ENCODE data around the gene NEAT1.

Gene NEAT1

GRCh38 chr11:65488273-65489034, 65.9 kb downstream of the NEAT1 start:
- H3K9me3 ChIP-seq (ENCODE audit: control insufficient read depth, low read length): no peaks in the 10 kb centered on the region
- peak overlapping the region; percentile 67 for H3K4me2 ChIP-seq (ENCODE audit: low read length, poor library complexity, severe bottlenecking)
- peak overlapping the region; percentile 1 to 65 for H3K4me3 ChIP-seq (ENCODE audit: insufficient read depth in 1 of 2, low read depth in 1 of 2, low read length in 2 of 2)
- peak overlapping the region; percentile 55 for H2AK5ac ChIP-seq (ENCODE audit: low read length, severe bottlenecking)
- H3K18ac ChIP-seq (ENCODE audit: low read depth in 1 of 2, low read length in 2 of 2): peak overlapping the region; percentile 92 to 100
- H3K27ac ChIP-seq (ENCODE audit: low read length, poor library complexity, severe bottlenecking): peak overlapping the region; percentile 93
- no peaks in the 10 kb centered on the region for H3K36me3 ChIP-seq (ENCODE audit: control insufficient read depth in 1 of 2, insufficient read depth in 2 of 2, low read depth in 1 of 2, low read length in 2 of 2)
- H3K27me3 ChIP-seq (ENCODE audit: control insufficient read depth in 1 of 2, insufficient read depth in 1 of 2, low read length in 2 of 2): no peaks in the 10 kb centered on the region
- peak overlapping the region; percentile 96 for H4K8ac ChIP-seq (ENCODE audit: low read length)
- H3K14ac ChIP-seq (ENCODE audit: low read length in 2 of 2): peak overlapping the region; percentile 60 to 96
- peaks cover 1% of the 10 kb centered on the region for H3K79me1 ChIP-seq (replicated peaks; ENCODE audit: low read length, poor library complexity, severe bottlenecking)
- peak; percentile 80 for DNase-seq
- H2BK120ac ChIP-seq (ENCODE audit: low read depth, low read length): peak overlapping the region; percentile 97
- H2AFZ ChIP-seq (ENCODE audit: low read depth, low read length): no peak overlapping the region
- peak overlapping the region; percentile 98 to 99 for H2BK12ac ChIP-seq (ENCODE audit: low read length in 2 of 2)
- peak overlapping the region; percentile 96 for H2BK5ac ChIP-seq (ENCODE audit: low read depth, low read length, poor library complexity, severe bottlenecking)
- peak overlapping the region; percentile 98 for H2BK15ac ChIP-seq (ENCODE audit: low read depth, poor library complexity, severe bottlenecking)
- peak overlapping the region; percentile 97 for H4K91ac ChIP-seq (ENCODE audit: low read length)
- peak overlapping the region; percentile 98 for H3K9ac ChIP-seq (ENCODE audit: low read length)
- peaks cover 61% of the 10 kb centered on the region for H3K4me1 ChIP-seq (ENCODE audit: control insufficient read depth, insufficient read depth, low read depth, low read length)
- H3K4ac ChIP-seq (ENCODE audit: low read depth in 1 of 2, low read length in 2 of 2): peak overlapping the region; percentile 94 to 99
- 19% methylated on average over 10 of the region's 10 CpGs for WGBS
- peak overlapping the region in 1 of 2 experiments; percentile 98 for H3K23ac ChIP-seq (ENCODE audit: low read length in 2 of 2)

DNA sequence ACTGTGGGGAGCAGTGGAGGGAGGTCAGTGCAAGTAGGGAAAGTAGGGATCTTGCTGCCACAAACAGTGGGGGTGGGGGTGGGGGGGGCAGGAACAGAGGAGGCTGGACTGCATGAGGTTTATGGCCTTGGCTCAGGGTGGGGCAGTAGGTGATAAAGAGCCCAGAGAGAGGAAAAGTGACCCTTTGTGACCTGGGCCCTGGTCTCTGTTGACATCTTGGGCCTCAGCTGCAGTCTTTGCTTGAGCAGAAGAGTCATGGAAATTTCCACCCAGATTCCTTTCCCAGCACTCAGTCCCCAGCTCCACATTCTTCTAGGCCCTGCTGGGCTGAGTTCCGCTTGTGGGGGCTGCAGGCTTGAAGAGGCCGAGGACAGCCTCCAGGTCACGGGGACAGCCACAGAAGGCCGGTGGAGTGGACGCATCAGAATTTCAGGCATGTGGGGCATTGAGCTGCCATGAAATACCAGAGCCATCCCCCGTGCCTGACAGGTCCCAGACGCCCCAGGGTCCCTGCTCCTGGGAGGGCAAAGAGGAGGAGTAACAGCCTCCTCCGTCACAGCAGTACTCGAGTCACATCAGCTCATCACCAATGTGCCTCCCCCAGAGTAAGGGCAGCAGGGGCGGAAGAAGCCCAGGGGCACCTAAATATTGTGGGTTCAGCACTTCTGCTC, 66.6 kb downstream of the NEAT1 start:
- Histone ChIP-seq H3K14ac (ENCODE audit: low read length in 2 of 2) (peak overlapping the region in 1 of 2 experiments; percentile 95), H3K4me3 (ENCODE audit: insufficient read depth in 1 of 2, low read depth in 1 of 2, low read length in 2 of 2) (peak overlapping the region in 1 of 2 experiments; percentile 38), H3K36me3 (ENCODE audit: control insufficient read depth in 1 of 2, insufficient read depth in 2 of 2, low read depth in 1 of 2, low read length in 2 of 2) (no peaks in the 10 kb centered on the region), H2BK120ac (ENCODE audit: low read depth, low read length) (peak overlapping the region; percentile 97), H3K27me3 (ENCODE audit: control insufficient read depth in 1 of 2, insufficient read depth in 1 of 2, low read length in 2 of 2) (no peaks in the 10 kb centered on the region), H2AK5ac (ENCODE audit: low read length, severe bottlenecking) (peak overlapping the region; percentile 74), H3K27ac (ENCODE audit: low read length, poor library complexity, severe bottlenecking) (peak overlapping the region; percentile 93), H3K79me1 (replicated peaks; ENCODE audit: low read length, poor library complexity, severe bottlenecking) (no peaks in the 10 kb centered on the region), H2BK5ac (ENCODE audit: low read depth, low read length, poor library complexity, severe bottlenecking) (peak overlapping the region; percentile 96), H3K4me1 (ENCODE audit: control insufficient read depth, insufficient read depth, low read depth, low read length) (peaks cover 61% of the 10 kb centered on the region), H2BK12ac (ENCODE audit: low read length in 2 of 2) (peak overlapping the region; percentile 98 to 99), H3K23ac (ENCODE audit: low read length in 2 of 2) (peak overlapping the region in 1 of 2 experiments; percentile 98), H2BK15ac (ENCODE audit: low read depth, poor library complexity, severe bottlenecking) (peak overlapping the region; percentile 95), H4K91ac (ENCODE audit: low read length) (peak overlapping the region; percentile 97), H4K8ac (ENCODE audit: low read length) (peak overlapping the region; percentile 96), H2AFZ (ENCODE audit: low read depth, low read length) (no peak overlapping the region), H3K9me3 (ENCODE audit: control insufficient read depth, low read length) (no peaks in the 10 kb centered on the region), H3K18ac (ENCODE audit: low read depth in 1 of 2, low read length in 2 of 2) (peak overlapping the region; percentile 92 to 100), H3K4ac (ENCODE audit: low read depth in 1 of 2, low read length in 2 of 2) (peak overlapping the region; percentile 94 to 97), H3K4me2 (ENCODE audit: low read length, poor library complexity, severe bottlenecking) (peak overlapping the region; percentile 67), H3K9ac (ENCODE audit: low read length) (peak overlapping the region; percentile 98)
- 1% methylated on average over 10 of the region's 10 CpGs for whole genome bisulfite sequencing
- DNase-seq: peak; percentile 98

DNA sequence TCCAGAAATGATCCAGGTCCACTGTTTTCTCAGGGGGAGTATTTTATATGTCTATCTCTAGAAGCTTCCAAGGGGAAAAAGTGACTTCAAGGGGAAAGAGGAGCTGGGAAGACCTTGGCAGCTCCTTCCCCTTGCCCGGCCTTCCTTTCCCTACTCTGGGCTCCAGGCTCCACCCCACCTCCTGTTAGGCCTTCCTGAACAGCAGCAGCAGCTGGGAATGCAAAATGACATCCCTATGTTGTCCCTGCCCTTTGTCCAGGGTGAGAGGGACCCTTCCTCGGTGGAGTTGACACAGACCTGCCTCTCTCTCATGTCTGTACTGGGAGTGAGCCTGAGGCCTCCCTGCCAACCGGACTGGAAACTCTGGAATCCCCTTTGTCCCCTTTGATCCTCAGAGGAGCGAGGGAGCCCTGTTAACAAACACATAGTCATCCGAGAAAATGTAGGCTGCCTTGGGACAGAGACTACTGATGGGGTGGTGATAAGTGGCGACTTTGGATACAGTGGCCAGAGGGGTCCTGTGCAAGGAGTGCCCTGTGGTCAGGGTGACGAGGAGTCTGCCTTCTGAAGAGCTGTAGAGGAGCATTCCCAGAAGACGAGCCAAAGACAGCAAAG, 67.2 kb downstream of the NEAT1 start:
- H3K4ac ChIP-seq (ENCODE audit: low read depth in 1 of 2, low read length in 2 of 2): peak overlapping the region; percentile 94 to 96
- no peaks in the 10 kb centered on the region for H3K79me1 ChIP-seq (replicated peaks; ENCODE audit: low read length, poor library complexity, severe bottlenecking)
- no peaks in the 10 kb centered on the region for H3K27me3 ChIP-seq (ENCODE audit: control insufficient read depth in 1 of 2, insufficient read depth in 1 of 2, low read length in 2 of 2)
- peak overlapping the region; percentile 96 for H4K91ac ChIP-seq (ENCODE audit: low read length)
- peak overlapping the region in 1 of 2 experiments; percentile 5 for H3K23ac ChIP-seq (ENCODE audit: low read length in 2 of 2)
- H3K14ac ChIP-seq (ENCODE audit: low read length in 2 of 2): peak overlapping the region; percentile 16 to 91
- H2BK5ac ChIP-seq (ENCODE audit: low read depth, low read length, poor library complexity, severe bottlenecking): peak overlapping the region; percentile 96
- H3K4me1 ChIP-seq (ENCODE audit: control insufficient read depth, insufficient read depth, low read depth, low read length): peaks cover 63% of the 10 kb centered on the region
- 24% methylated on average over 8 of the region's 8 CpGs for WGBS
- peak overlapping the region in 1 of 2 experiments; percentile 44 for H3K4me3 ChIP-seq (ENCODE audit: insufficient read depth in 1 of 2, low read depth in 1 of 2, low read length in 2 of 2)
- H2AFZ ChIP-seq (ENCODE audit: low read depth, low read length): no peak overlapping the region
- peak overlapping the region; percentile 77 for H2BK15ac ChIP-seq (ENCODE audit: low read depth, poor library complexity, severe bottlenecking)
- peak overlapping the region; percentile 95 to 98 for H2BK12ac ChIP-seq (ENCODE audit: low read length in 2 of 2)
- H3K36me3 ChIP-seq (ENCODE audit: control insufficient read depth in 1 of 2, insufficient read depth in 2 of 2, low read depth in 1 of 2, low read length in 2 of 2): no peaks in the 10 kb centered on the region
- H3K27ac ChIP-seq (ENCODE audit: low read length, poor library complexity, severe bottlenecking): peak overlapping the region; percentile 93
- no peak overlapping the region for H3K4me2 ChIP-seq (ENCODE audit: low read length, poor library complexity, severe bottlenecking)
- H3K9ac ChIP-seq (ENCODE audit: low read length): peak overlapping the region; percentile 98
- H3K9me3 ChIP-seq (ENCODE audit: control insufficient read depth, low read length): no peaks in the 10 kb centered on the region
- peak overlapping the region; percentile 78 for H2BK120ac ChIP-seq (ENCODE audit: low read depth, low read length)
- peak overlapping the region; percentile 88 for H4K8ac ChIP-seq (ENCODE audit: low read length)
- no peak for DNase-seq
- peak overlapping the region; percentile 92 to 97 for H3K18ac ChIP-seq (ENCODE audit: low read depth in 1 of 2, low read length in 2 of 2)
- H2AK5ac ChIP-seq (ENCODE audit: low read length, severe bottlenecking): peak overlapping the region; percentile 41

DNA sequence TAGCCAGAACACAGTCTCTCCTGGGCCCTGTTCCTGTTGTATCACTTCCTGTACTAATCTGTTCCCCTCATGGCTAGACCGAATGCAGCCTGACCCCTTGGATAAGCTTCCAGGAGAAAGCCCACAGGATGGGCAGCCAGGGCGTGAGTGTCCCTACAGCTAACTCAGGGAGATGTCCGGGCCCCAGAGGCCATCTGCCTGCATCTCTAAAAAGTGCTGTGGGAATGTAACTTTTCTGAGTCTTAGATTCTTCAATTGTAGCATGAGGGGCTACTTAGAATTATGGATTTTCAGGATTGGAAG, 68.5 kb downstream of the NEAT1 start:
- Histone ChIP-seq H2BK12ac (ENCODE audit: low read length in 2 of 2) (peak overlapping the region; percentile 92 to 100), H3K23ac (ENCODE audit: low read length in 2 of 2) (peak overlapping the region in 1 of 2 experiments; percentile 23), H2BK15ac (ENCODE audit: low read depth, poor library complexity, severe bottlenecking) (no peak overlapping the region), H3K18ac (ENCODE audit: low read depth in 1 of 2, low read length in 2 of 2) (peak overlapping the region; percentile 86 to 90), H3K4me2 (ENCODE audit: low read length, poor library complexity, severe bottlenecking) (no peak overlapping the region), H2BK5ac (ENCODE audit: low read depth, low read length, poor library complexity, severe bottlenecking) (peak overlapping the region; percentile 66), H3K4me1 (ENCODE audit: control insufficient read depth, insufficient read depth, low read depth, low read length) (peaks cover 63% of the 10 kb centered on the region), H3K4me3 (ENCODE audit: insufficient read depth in 1 of 2, low read depth in 1 of 2, low read length in 2 of 2) (peak overlapping the region in 1 of 2 experiments; percentile 59), H2AFZ (ENCODE audit: low read depth, low read length) (no peak overlapping the region), H4K8ac (ENCODE audit: low read length) (no peak overlapping the region), H3K27ac (ENCODE audit: low read length, poor library complexity, severe bottlenecking) (peak overlapping the region; percentile 97), H3K79me1 (replicated peaks; ENCODE audit: low read length, poor library complexity, severe bottlenecking) (no peaks in the 10 kb centered on the region), H3K9ac (ENCODE audit: low read length) (peak overlapping the region; percentile 98), H3K4ac (ENCODE audit: low read depth in 1 of 2, low read length in 2 of 2) (peak overlapping the region; percentile 95 to 96), H2AK5ac (ENCODE audit: low read length, severe bottlenecking) (peak overlapping the region; percentile 93), H3K14ac (ENCODE audit: low read length in 2 of 2) (peak overlapping the region in 1 of 2 experiments; percentile 93), H3K9me3 (ENCODE audit: control insufficient read depth, low read length) (no peaks in the 10 kb centered on the region), H2BK120ac (ENCODE audit: low read depth, low read length) (peak overlapping the region; percentile 52), H3K27me3 (ENCODE audit: control insufficient read depth in 1 of 2, insufficient read depth in 1 of 2, low read length in 2 of 2) (no peaks in the 10 kb centered on the region), H4K91ac (ENCODE audit: low read length) (peak overlapping the region; percentile 30), H3K36me3 (ENCODE audit: control insufficient read depth in 1 of 2, insufficient read depth in 2 of 2, low read depth in 1 of 2, low read length in 2 of 2) (no peaks in the 10 kb centered on the region)
- 50% methylated on average over 3 of the region's 3 CpGs for WGBS
- DNase-seq: peak; percentile 43
